Suprapubic skin (tissue), 4 donors: ENCODE data around the gene TMEM132D. TPM values are rescaled to one million over a fixed set of nuclear protein-coding genes. Genes with fewer than 3 reads are reported as not detected.

Experiments used
- DNase-seq, 2 donors: peaks; one replicate each; pipeline ENCODE4 v3.0.0-alpha.2; 2019; ENCODE audit warnings: low spot score in 2 of 2
- H3K27ac ChIP-seq: fragments of 200-600 bp; sonication (generic); one replicate; pipeline ENCODE4 v1.5.1; 2019
- H3K27me3 ChIP-seq: fragments of 200-600 bp; sonication (generic); one replicate; pipeline ENCODE4 v1.5.1; 2019
- H3K36me3 ChIP-seq: fragments of 200-600 bp; sonication (generic); one replicate; pipeline ENCODE4 v1.5.1; 2019
- H3K4me1 ChIP-seq: fragments of 200-600 bp; sonication (generic); one replicate; pipeline ENCODE4 v1.5.1; 2019
- H3K4me3 ChIP-seq: fragments of 200-600 bp; sonication (generic); one replicate; pipeline ENCODE4 v1.5.1; 2019; ENCODE audit warnings: mild to moderate bottlenecking
- H3K9me3 ChIP-seq: fragments of 200-600 bp; sonication (generic); one replicate; pipeline ENCODE4 v1.5.1; 2019
- CTCF ChIP-seq, 2 donors: fragments of 200-600 bp in 1 of 2; fragments of 450-650 bp in 1 of 2; sonication (generic) in 1 of 2; IDR thresholded peaks; one replicate each; pipeline ENCODE4 v1.5.1; 2016 to 2019; ENCODE audit warnings: antibody characterized with exemption in 2 of 2, mild to moderate bottlenecking in 1 of 2, moderate library complexity in 1 of 2
- EP300 ChIP-seq: sonication (generic); formaldehyde crosslinking; IDR thresholded peaks from one replicate; pipeline ENCODE4 v1.6.1; 2017; ENCODE audit warnings: antibody characterized with exemption
- POLR2A ChIP-seq, 2 donors: fragments of 450-650 bp; IDR thresholded peaks; one replicate each; pipeline ENCODE4 v1.6.1; 2017; ENCODE audit warnings: antibody characterized with exemption in 2 of 2, mild to moderate bottlenecking in 2 of 2, moderate library complexity in 2 of 2
- POLR2AphosphoS5 ChIP-seq, 3 donors: sonication (generic); formaldehyde crosslinking; IDR thresholded peaks; one replicate each; pipeline ENCODE4 v1.6.1; 2017; ENCODE audit warnings: antibody characterized with exemption in 3 of 3
- WGBS: methylation state at CpG from one replicate; pipeline ENCODE4 v1.1.5; 2018; 5-methylcytosine and 5-hydroxymethylcytosine counted together
- total RNA-seq, 4 donors: library from RNA; depleted of rRNA; stranded (reverse); fragments of >200 nt; gene quantifications; one replicate each; pipeline ENCODE4 v1.1.0, GENCODE V29; 2016

TMEM132D gene
- total RNA-seq, 4 donors from 2014 or later: 0.10 to 0.64 TPM; not detected in 2

- no peaks in the 10 kb centered on the region for H3K27me3 ChIP-seq
- no peak for DNase-seq
- H3K9me3 ChIP-seq: no peaks in the 10 kb centered on the region
- no peak overlapping the region for H3K4me3 ChIP-seq
- 37% methylated on average over 4 of the region's 4 CpGs for WGBS
- no peak overlapping the region for H3K27ac ChIP-seq
- H3K36me3 ChIP-seq: no peaks in the 10 kb centered on the region
- no peak for TF ChIP-seq POLR2AphosphoS5 (IDR thresholded peaks at IDR 0.05)
- no peaks in the 10 kb centered on the region for H3K4me1 ChIP-seq
Observed at GRCh38 chr12:129075460-129076208, 828.2 kb downstream of the TMEM132D start.

- WGBS: 82% methylated on average over 6 of the region's 6 CpGs
- H3K36me3 ChIP-seq: no peaks in the 10 kb centered on the region
Observed at GRCh38 chr12:129074379-129074778, 829.4 kb downstream of the TMEM132D start.

GRCh38 chr12:129073157-129073915 is 830.5 kb downstream of the TMEM132D start:
- WGBS: 93% methylated on average over 21 of the region's 21 CpGs

More at GRCh38 chr12:129074379-129074778, 829.4 kb downstream of the TMEM132D start:
- H3K9me3 ChIP-seq: no peaks in the 10 kb centered on the region
- no peak overlapping the region for H3K4me3 ChIP-seq
- H3K27ac ChIP-seq: no peak overlapping the region
- DNase-seq: no peak
- TF ChIP-seq CTCF (IDR thresholded peaks at IDR 0.05): no peak
- no peak for TF ChIP-seq POLR2AphosphoS5 (IDR thresholded peaks at IDR 0.05)
- no peak for TF ChIP-seq POLR2A (IDR thresholded peaks at IDR 0.05)
- no peak for TF ChIP-seq EP300
- no peaks in the 10 kb centered on the region for H3K27me3 ChIP-seq
- H3K4me1 ChIP-seq: no peaks in the 10 kb centered on the region

GRCh38 chr12:129071362-129071761 is 832.5 kb downstream of the TMEM132D start:
- TF ChIP-seq EP300: no peak
- no peak for TF ChIP-seq CTCF (IDR thresholded peaks at IDR 0.05)
- no peak for TF ChIP-seq POLR2A (IDR thresholded peaks at IDR 0.05)
- no peak for TF ChIP-seq POLR2AphosphoS5 (IDR thresholded peaks at IDR 0.05)

More at GRCh38 chr12:129073157-129073915, 830.5 kb downstream of the TMEM132D start:
- Histone ChIP-seq H3K4me1 (no peaks in the 10 kb centered on the region), H3K9me3 (no peaks in the 10 kb centered on the region), H3K36me3 (no peaks in the 10 kb centered on the region), H3K27me3 (no peaks in the 10 kb centered on the region), H3K4me3 (no peak overlapping the region), H3K27ac (no peak overlapping the region)
- no peak for TF ChIP-seq POLR2AphosphoS5 (IDR thresholded peaks at IDR 0.05)
- no peak for TF ChIP-seq POLR2A (IDR thresholded peaks at IDR 0.05)
- no peak for TF ChIP-seq CTCF (IDR thresholded peaks at IDR 0.05)
- TF ChIP-seq EP300: no peak
- DNase-seq: no peak

GRCh38 chr12:129069886-129070285 is 833.9 kb downstream of the TMEM132D start:
- Histone ChIP-seq H3K36me3 (no peaks in the 10 kb centered on the region), H3K9me3 (no peaks in the 10 kb centered on the region), H3K27ac (no peak overlapping the region), H3K27me3 (no peaks in the 10 kb centered on the region), H3K4me1 (no peaks in the 10 kb centered on the region), H3K4me3 (no peak overlapping the region)
- 47% methylated on average over 15 of the region's 15 CpGs for WGBS
- DNase-seq: no peak
- no peak for TF ChIP-seq EP300
- TF ChIP-seq POLR2AphosphoS5 (IDR thresholded peaks at IDR 0.05): no peak
- TF ChIP-seq POLR2A (IDR thresholded peaks at IDR 0.05): no peak
- no peak for TF ChIP-seq CTCF (IDR thresholded peaks at IDR 0.05)

More at GRCh38 chr12:129071362-129071761, 832.5 kb downstream of the TMEM132D start:
- no peaks in the 10 kb centered on the region for H3K36me3 ChIP-seq
- WGBS: 29% methylated on average over 4 of the region's 4 CpGs
- no peaks in the 10 kb centered on the region for H3K27me3 ChIP-seq
- no peaks in the 10 kb centered on the region for H3K4me1 ChIP-seq
- no peak overlapping the region for H3K4me3 ChIP-seq
- no peak for DNase-seq
- H3K9me3 ChIP-seq: no peaks in the 10 kb centered on the region
- H3K27ac ChIP-seq: no peak overlapping the region
